ENCODE measurements around the gene CYP4F11. TPM values are rescaled to one million over a fixed set of nuclear protein-coding genes. Genes with fewer than 3 reads are reported as not detected.
"Not testable (repeated sequence)": the region's sequence is repeated elsewhere in the genome, so short reads cannot be mapped to it uniquely, and the experiment has no call there.

Gene CYP4F11
- total and polyA plus RNA-seq, 2 of the 13 experiments (the other 11 are each of a cell fraction or from before 2014, with no cell fraction given): 7.8 to 8.4 TPM

DNA sequence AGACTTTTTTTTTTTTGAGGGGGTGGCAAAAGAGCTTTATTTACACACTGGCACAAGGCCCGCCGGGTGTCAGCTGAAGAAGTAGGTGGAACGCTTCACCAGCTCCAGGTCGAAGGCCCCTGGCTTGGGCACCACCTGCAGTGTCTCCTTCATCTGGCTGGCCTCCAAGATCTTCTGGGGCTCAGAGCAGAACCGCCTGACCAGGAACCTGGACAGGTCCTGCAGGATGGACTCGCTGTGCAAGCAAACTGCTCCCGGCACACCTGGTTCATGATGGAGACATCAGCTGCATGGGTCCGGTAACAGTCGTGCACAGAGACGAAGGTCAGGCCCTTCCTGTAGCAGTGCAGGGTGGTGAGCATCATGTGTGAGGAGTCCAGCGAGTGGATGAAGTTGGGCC, 32.1 kb downstream of the CYP4F11 start:
- Histone ChIP-seq H4K20me1 (ENCODE audit: insufficient read depth, low read length) (no peaks in the 10 kb centered on the region), H3K4me3 (replicated peaks in 1 of 3; ENCODE audit: insufficient read depth in 1 of 3, low read depth in 2 of 3, low read length in 3 of 3) (no peak overlapping the region), H3K27me3 (ENCODE audit: control insufficient read depth in 1 of 2, insufficient read depth in 2 of 2, low read length in 2 of 2) (no peaks in the 10 kb centered on the region), H3K79me2 (ENCODE audit: insufficient read depth, low read length) (no peaks in the 10 kb centered on the region), H3K36me3 (replicated peaks in 1 of 2; ENCODE audit: control insufficient read depth in 1 of 2, insufficient read depth in 2 of 2, low read length in 2 of 2) (no peaks in the 10 kb centered on the region), H3K27ac (ENCODE audit: extremely low read length, insufficient read depth, low read length) (no peak overlapping the region), H3K9ac (ENCODE audit: insufficient read depth, low read depth, low read length) (no peak overlapping the region), H3K9me3 (ENCODE audit: low read length) (no peaks in the 10 kb centered on the region), H2AFZ (ENCODE audit: low read length) (no peak overlapping the region), H3K4me2 (ENCODE audit: low read depth, low read length) (no peak overlapping the region), H3K4me1 (ENCODE audit: insufficient read depth, low read length) (peaks cover 10% of the 10 kb centered on the region)
- FAIRE-seq: no peak
- TF ChIP-seq DNMT1 (CRISPR knock-in tag; IDR thresholded peaks at IDR 0.05) (no peak), ZNF30 (CRISPR knock-in tag; IDR thresholded peaks at IDR 0.05) (no peak), EED (CRISPR knock-in tag; IDR thresholded peaks at IDR 0.05) (no peak), DMAP1 (CRISPR knock-in tag; IDR thresholded peaks at IDR 0.05) (no peak), NRL (CRISPR knock-in tag; IDR thresholded peaks at IDR 0.05; ENCODE audit: borderline replicate concordance) (no peak)
- TF ChIP-seq, protein P1, sequence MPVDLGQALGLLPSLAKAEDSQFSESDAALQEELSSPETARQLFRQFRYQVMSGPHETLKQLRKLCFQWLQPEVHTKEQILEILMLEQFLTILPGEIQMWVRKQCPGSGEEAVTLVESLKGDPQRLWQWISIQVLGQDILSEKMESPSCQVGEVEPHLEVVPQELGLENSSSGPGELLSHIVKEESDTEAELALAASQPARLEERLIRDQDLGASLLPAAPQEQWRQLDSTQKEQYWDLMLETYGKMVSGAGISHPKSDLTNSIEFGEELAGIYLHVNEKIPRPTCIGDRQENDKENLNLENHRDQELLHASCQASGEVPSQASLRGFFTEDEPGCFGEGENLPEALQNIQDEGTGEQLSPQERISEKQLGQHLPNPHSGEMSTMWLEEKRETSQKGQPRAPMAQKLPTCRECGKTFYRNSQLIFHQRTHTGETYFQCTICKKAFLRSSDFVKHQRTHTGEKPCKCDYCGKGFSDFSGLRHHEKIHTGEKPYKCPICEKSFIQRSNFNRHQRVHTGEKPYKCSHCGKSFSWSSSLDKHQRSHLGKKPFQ (CRISPR knock-in tag; IDR thresholded peaks at IDR 0.05; ENCODE audit: insufficient replicate concordance): no peak
- intact Hi-C loops (cut with micrococcal nuclease; ENCODE audit: unreplicated experiment) (no loop called here), in situ Hi-C loops (cut with HindIII; ENCODE audit: extremely low pct_ligation_motif_present, low pct_unique_long_range_greater_than_20kb) (no loop called here)
- WGBS (ENCODE audit: low lambda C conversion rate): 60% methylated on average over 11 of the region's 11 CpGs
- BruUV-seq (replicated peaks): no TSS peak
- ChIA-PET CTCF (ENCODE audit: low intra/inter-chr PET ratio, low total read pairs) (no interaction called here), POLR2A (no interaction called here)
- no peak for DNase-seq (ENCODE audit: low spot score)
- ATAC-seq: no peak

DNA sequence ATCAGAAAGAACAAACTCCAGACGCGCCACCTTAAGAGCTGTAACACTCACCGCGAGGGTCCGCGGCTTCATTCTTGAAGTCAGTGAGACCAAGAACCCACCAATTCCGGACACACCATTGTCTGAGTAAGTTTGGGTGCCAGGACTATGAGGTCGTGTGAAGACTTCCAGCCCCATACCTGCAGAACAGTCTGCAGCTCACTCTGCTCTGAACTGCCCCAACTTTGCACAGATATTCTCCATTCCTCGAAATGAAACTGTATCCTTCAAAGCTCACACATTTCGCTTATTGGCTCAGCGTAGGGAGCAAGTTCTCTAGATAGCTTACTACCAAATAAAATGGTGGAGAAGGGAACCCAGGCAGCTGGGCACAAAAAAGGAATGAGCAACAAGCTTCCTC, 33.8 kb downstream of the CYP4F11 start:
- H3K4me1 ChIP-seq (ENCODE audit: insufficient read depth, low read length): peaks cover 18% of the 10 kb centered on the region
- no peak for DNase-seq (ENCODE audit: low spot score)
- no peak for FAIRE-seq
- H3K9me3 ChIP-seq (ENCODE audit: low read length): no peaks in the 10 kb centered on the region
- no peak overlapping the region for H3K27ac ChIP-seq (ENCODE audit: extremely low read length, insufficient read depth, low read length)
- intact Hi-C loops (cut with micrococcal nuclease; ENCODE audit: unreplicated experiment): no loop called here
- no peaks in the 10 kb centered on the region for H3K79me2 ChIP-seq (ENCODE audit: insufficient read depth, low read length)
- WGBS (ENCODE audit: low lambda C conversion rate): 64% methylated on average over 11 of the region's 11 CpGs
- H3K4me2 ChIP-seq (ENCODE audit: low read depth, low read length): no peak overlapping the region
- in situ Hi-C loops (cut with HindIII; ENCODE audit: extremely low pct_ligation_motif_present, low pct_unique_long_range_greater_than_20kb): no loop called here
- no peak overlapping the region for H2AFZ ChIP-seq (ENCODE audit: low read length)
- no TSS peak for BruUV-seq (replicated peaks)
- ATAC-seq: no peak
- TF ChIP-seq ZSCAN29 (CRISPR knock-in tag; conservative IDR thresholded peaks at IDR 0.05): no peak
- no peak for TF ChIP-seq PHF8 (CRISPR knock-in tag; IDR thresholded peaks at IDR 0.05)
- TF ChIP-seq, protein P2, sequence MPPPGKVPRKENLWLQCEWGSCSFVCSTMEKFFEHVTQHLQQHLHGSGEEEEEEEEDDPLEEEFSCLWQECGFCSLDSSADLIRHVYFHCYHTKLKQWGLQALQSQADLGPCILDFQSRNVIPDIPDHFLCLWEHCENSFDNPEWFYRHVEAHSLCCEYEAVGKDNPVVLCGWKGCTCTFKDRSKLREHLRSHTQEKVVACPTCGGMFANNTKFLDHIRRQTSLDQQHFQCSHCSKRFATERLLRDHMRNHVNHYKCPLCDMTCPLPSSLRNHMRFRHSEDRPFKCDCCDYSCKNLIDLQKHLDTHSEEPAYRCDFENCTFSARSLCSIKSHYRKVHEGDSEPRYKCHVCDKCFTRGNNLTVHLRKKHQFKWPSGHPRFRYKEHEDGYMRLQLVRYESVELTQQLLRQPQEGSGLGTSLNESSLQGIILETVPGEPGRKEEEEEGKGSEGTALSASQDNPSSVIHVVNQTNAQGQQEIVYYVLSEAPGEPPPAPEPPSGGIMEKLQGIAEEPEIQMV (CRISPR knock-in tag; IDR thresholded peaks at IDR 0.05; ENCODE audit: low read depth): no peak
- TF ChIP-seq ZFP1 (CRISPR knock-in tag; IDR thresholded peaks at IDR 0.05): no peak
- POLR2A ChIA-PET: no interaction called here
- H3K27me3 ChIP-seq (ENCODE audit: control insufficient read depth in 1 of 2, insufficient read depth in 2 of 2, low read length in 2 of 2): no peaks in the 10 kb centered on the region
- no peaks in the 10 kb centered on the region for H4K20me1 ChIP-seq (ENCODE audit: insufficient read depth, low read length)
- CTCF ChIA-PET (ENCODE audit: low intra/inter-chr PET ratio, low total read pairs): no interaction called here
- H3K9ac ChIP-seq (ENCODE audit: insufficient read depth, low read depth, low read length): no peak overlapping the region
- no peak overlapping the region for H3K4me3 ChIP-seq (replicated peaks in 1 of 3; ENCODE audit: insufficient read depth in 1 of 3, low read depth in 2 of 3, low read length in 3 of 3)
- H3K36me3 ChIP-seq (replicated peaks in 1 of 2; ENCODE audit: control insufficient read depth in 1 of 2, insufficient read depth in 2 of 2, low read length in 2 of 2): no peaks in the 10 kb centered on the region

DNA sequence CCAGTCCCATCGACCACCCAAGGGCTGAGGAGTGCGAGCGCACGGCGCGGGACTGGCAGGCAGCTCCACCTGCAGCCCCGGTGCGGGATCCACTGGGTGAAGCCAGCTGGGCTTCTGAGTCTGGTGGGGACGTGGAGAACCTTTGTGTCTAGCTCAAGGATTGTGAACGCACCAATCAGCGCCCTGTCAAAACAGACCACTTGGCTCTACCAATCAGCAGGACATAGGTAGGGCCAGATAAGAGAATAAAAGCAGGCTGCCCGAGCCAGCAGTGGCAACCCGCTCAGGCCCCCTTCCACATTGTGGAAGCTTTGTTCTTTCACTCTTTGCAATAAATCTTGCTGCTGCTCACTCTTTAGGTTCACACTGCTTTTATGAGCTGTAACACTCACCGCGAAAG, 34.3 kb downstream of the CYP4F11 start:
- in situ Hi-C loops (cut with HindIII; ENCODE audit: extremely low pct_ligation_motif_present, low pct_unique_long_range_greater_than_20kb); ATAC-seq: not testable (repeated sequence)

More for the DNA sequence above, 34.3 kb downstream of the CYP4F11 start:
- 80% methylated on average over 3 of the region's 15 CpGs for WGBS (ENCODE audit: low lambda C conversion rate)
- H3K9me3 ChIP-seq (ENCODE audit: low read length); H3K27me3 ChIP-seq (ENCODE audit: control insufficient read depth in 1 of 2, insufficient read depth in 2 of 2, low read length in 2 of 2); DNase-seq (ENCODE audit: low spot score); POLR2A ChIA-PET; BruUV-seq (replicated peaks); H3K27ac ChIP-seq (ENCODE audit: extremely low read length, insufficient read depth, low read length); H3K4me2 ChIP-seq (ENCODE audit: low read depth, low read length); H3K4me3 ChIP-seq (replicated peaks in 1 of 3; ENCODE audit: insufficient read depth in 1 of 3, low read depth in 2 of 3, low read length in 3 of 3); H2AFZ ChIP-seq (ENCODE audit: low read length); FAIRE-seq; H3K36me3 ChIP-seq (replicated peaks in 1 of 2; ENCODE audit: control insufficient read depth in 1 of 2, insufficient read depth in 2 of 2, low read length in 2 of 2); H3K9ac ChIP-seq (ENCODE audit: insufficient read depth, low read depth, low read length); H3K79me2 ChIP-seq (ENCODE audit: insufficient read depth, low read length); H4K20me1 ChIP-seq (ENCODE audit: insufficient read depth, low read length); CTCF ChIA-PET (ENCODE audit: low intra/inter-chr PET ratio, low total read pairs); intact Hi-C loops (cut with micrococcal nuclease; ENCODE audit: unreplicated experiment): not testable (repeated sequence)
- H3K4me1 ChIP-seq (ENCODE audit: insufficient read depth, low read length): peaks cover 18% of the 10 kb centered on the region

All from HepG2 (cell line).